GM12892 (cell line): ENCODE data around the gene BRSK2.
"Not testable (repeated sequence)": the region's sequence is repeated elsewhere in the genome, so short reads cannot be mapped to it uniquely, and the experiment has no call there.

Source experiments
- DNase-seq: peaks from one replicate; pipeline ENCODE4 v3.0.0; 2011; ENCODE audit not compliant: insufficient read length
- FAIRE-seq: peaks from 2 replicates; lab custom pipeline; 2011; peaks lifted over from hg19 to GRCh38; lab: Jason Lieb, UNC
- POLR2A ChIP-seq: IDR thresholded peaks from 2 replicates; pipeline ENCODE4 v1.6.1; 2011; ENCODE audit warnings: low read depth, low read length, control low read depth
- POLR2AphosphoS5 ChIP-seq: IDR thresholded peaks from 2 replicates; pipeline ENCODE4 v1.6.1; 2011; ENCODE audit warnings: low read depth, low read length, control low read depth
- TAF1 ChIP-seq: IDR thresholded peaks from 2 replicates; pipeline ENCODE4 v1.6.1; 2011; ENCODE audit warnings: low read depth, mild to moderate bottlenecking, control low read depth, low read length, borderline replicate concordance

Gene BRSK2

GRCh38 chr11:1356478-1356960 lies 33.2 kb upstream of the BRSK2 start:
- TF ChIP-seq POLR2AphosphoS5 (no peak), TAF1 (no peak), POLR2A (no peak)
- no peak for DNase-seq
- FAIRE-seq: no peak

- TF ChIP-seq TAF1 (no peak), POLR2AphosphoS5 (no peak), POLR2A (no peak)
- no peak for FAIRE-seq
- DNase-seq: no peak
Observed at GRCh38 chr11:1358286-1358685, 31.4 kb upstream of the BRSK2 start.

- not testable (repeated sequence) for FAIRE-seq
Observed at GRCh38 chr11:1358931-1359330, 30.8 kb upstream of the BRSK2 start.

GRCh38 chr11:1359556-1359955 lies 30.2 kb upstream of the BRSK2 start:
- TF ChIP-seq POLR2AphosphoS5: no peak
- TF ChIP-seq TAF1: no peak
- no peak for TF ChIP-seq POLR2A
- DNase-seq: no peak
- no peak for FAIRE-seq

More at GRCh38 chr11:1358931-1359330, 30.8 kb upstream of the BRSK2 start:
- DNase-seq: not testable (repeated sequence)

- DNase-seq (no peak), FAIRE-seq (no peak)
- TF ChIP-seq POLR2AphosphoS5: no peak
- no peak for TF ChIP-seq POLR2A
- TF ChIP-seq TAF1: no peak
Observed at GRCh38 chr11:1360181-1360834, 29.4 kb upstream of the BRSK2 start.

GRCh38 chr11:1360835-1361357 lies 28.8 kb upstream of the BRSK2 start:
- no peak for TF ChIP-seq POLR2A
- TF ChIP-seq TAF1: no peak
- no peak for TF ChIP-seq POLR2AphosphoS5
- FAIRE-seq: no peak

GRCh38 chr11:1361882-1362281 lies 27.9 kb upstream of the BRSK2 start:
- FAIRE-seq: no peak
- no peak for TF ChIP-seq POLR2A
- TF ChIP-seq POLR2AphosphoS5: no peak
- TF ChIP-seq TAF1: no peak
- DNase-seq: no peak

More at GRCh38 chr11:1360835-1361357, 28.8 kb upstream of the BRSK2 start:
- DNase-seq: no peak

- FAIRE-seq: no peak
- no peak for TF ChIP-seq POLR2A
- no peak for TF ChIP-seq TAF1
- TF ChIP-seq POLR2AphosphoS5: no peak
- no peak for DNase-seq
Observed at GRCh38 chr11:1367721-1368120, 22.0 kb upstream of the BRSK2 start.

- FAIRE-seq: no peak
- TF ChIP-seq TAF1 (no peak), POLR2A (no peak)
Observed at GRCh38 chr11:1368216-1368615, 21.5 kb upstream of the BRSK2 start.

GRCh38 chr11:1368966-1369365 lies 20.8 kb upstream of the BRSK2 start:
- DNase-seq (no peak), FAIRE-seq (no peak)
- no peak for TF ChIP-seq TAF1
- TF ChIP-seq POLR2AphosphoS5: no peak
- no peak for TF ChIP-seq POLR2A

More at GRCh38 chr11:1368216-1368615, 21.5 kb upstream of the BRSK2 start:
- DNase-seq: no peak

- DNase-seq (no peak), FAIRE-seq (no peak)
- no peak for TF ChIP-seq POLR2AphosphoS5
- no peak for TF ChIP-seq TAF1
- TF ChIP-seq POLR2A: no peak
Observed at GRCh38 chr11:1369371-1370005, 20.2 kb upstream of the BRSK2 start.
